Skeletal muscle tissue (tissue), 4 donors: ENCODE measurements around the gene SDK1. TPM values are rescaled to one million over a fixed set of nuclear protein-coding genes. Genes with fewer than 3 reads are reported as not detected.

Experiments used
- H3K27ac ChIP-seq: one replicate; pipeline ENCODE4 v1.7.0; 2013; ENCODE audit warnings: mild to moderate bottlenecking, low read depth, low read length, inconsistent platforms
- H3K27me3 ChIP-seq, 3 donors: one replicate each; pipeline ENCODE4 v1.7.0; 2013; ENCODE audit warnings: low read length in 3 of 3; ENCODE audit not compliant: control insufficient read depth in 3 of 3, insufficient read depth in 3 of 3
- H3K36me3 ChIP-seq, 3 donors: one replicate each; pipeline ENCODE4 v1.7.0; 2013; ENCODE audit warnings: low read length in 3 of 3; ENCODE audit not compliant: control insufficient read depth in 3 of 3, insufficient read depth in 3 of 3
- H3K4me1 ChIP-seq, 3 donors: one replicate each; pipeline ENCODE4 v1.7.0; 2013; ENCODE audit warnings: low read length in 3 of 3, mild to moderate bottlenecking in 3 of 3; ENCODE audit not compliant: control insufficient read depth in 3 of 3, insufficient read depth in 3 of 3
- H3K4me3 ChIP-seq, 3 donors: one replicate each; pipeline ENCODE4 v1.7.0; 2013; ENCODE audit warnings: low read length in 3 of 3
- H3K9ac ChIP-seq, 3 donors: one replicate each; pipeline ENCODE4 v1.7.0; 2013; ENCODE audit warnings: low read length in 3 of 3, mild to moderate bottlenecking in 3 of 3, moderate library complexity in 2 of 3, low read depth in 1 of 3
- H3K9me3 ChIP-seq, 3 donors: one replicate each; pipeline ENCODE4 v1.7.0; 2013; ENCODE audit warnings: low read length in 3 of 3; ENCODE audit not compliant: control insufficient read depth in 3 of 3
- total RNA-seq: library from RNA; depleted of rRNA; stranded (reverse); fragments of >200 nt; gene quantifications from one replicate; pipeline ENCODE4 v1.2.3, GENCODE V29; 2014
- donor health status: Osteomylitis.

SDK1 gene
- total RNA-seq, 1 donor from 2014 or later = 3.7 TPM

DNA sequence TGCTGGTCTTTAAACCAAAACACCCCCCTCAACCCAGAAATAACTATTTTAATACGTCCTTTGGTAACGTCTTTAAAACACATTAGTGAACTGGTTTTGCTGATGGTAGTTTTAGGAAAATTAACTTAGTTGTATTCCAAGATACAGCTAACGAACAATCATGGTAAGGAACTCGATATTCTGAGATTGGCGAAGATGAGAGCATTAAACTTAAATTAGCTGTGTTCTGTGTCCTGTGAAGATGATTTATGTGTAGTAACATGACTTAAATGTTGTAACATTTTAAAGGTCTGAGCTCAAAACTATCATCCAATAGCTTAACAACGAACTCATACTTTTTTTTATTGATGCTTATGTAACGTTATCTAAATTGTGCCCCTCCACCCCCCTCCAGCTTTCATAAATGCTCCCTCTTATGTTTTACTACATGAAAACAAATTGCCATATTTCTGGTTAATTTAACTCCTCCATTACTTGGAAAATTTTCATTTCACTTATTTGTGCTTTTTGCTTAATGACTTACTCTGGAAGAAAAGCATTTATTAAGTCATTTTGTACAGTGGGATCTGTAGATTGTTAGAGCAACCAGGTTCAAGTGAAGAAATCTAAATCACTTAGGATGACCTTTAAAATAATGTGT, 1.7 kb downstream of the SDK1 start:
- H3K9me3 ChIP-seq = no peaks in the 10 kb centered on the region
- no peak overlapping the region for H3K27ac ChIP-seq
- no peaks in the 10 kb centered on the region for H3K36me3 ChIP-seq
- peaks cover 3 to 13% (median 13%) of the 10 kb centered on the region in 3 donors for H3K4me1 ChIP-seq
- peaks cover 11 to 15% (median 12%) of the 10 kb centered on the region in 3 donors for H3K27me3 ChIP-seq
- H3K4me3 ChIP-seq = peak overlapping the region in 1 of 3 donors; percentile 76
- no peak overlapping the region for H3K9ac ChIP-seq

DNA sequence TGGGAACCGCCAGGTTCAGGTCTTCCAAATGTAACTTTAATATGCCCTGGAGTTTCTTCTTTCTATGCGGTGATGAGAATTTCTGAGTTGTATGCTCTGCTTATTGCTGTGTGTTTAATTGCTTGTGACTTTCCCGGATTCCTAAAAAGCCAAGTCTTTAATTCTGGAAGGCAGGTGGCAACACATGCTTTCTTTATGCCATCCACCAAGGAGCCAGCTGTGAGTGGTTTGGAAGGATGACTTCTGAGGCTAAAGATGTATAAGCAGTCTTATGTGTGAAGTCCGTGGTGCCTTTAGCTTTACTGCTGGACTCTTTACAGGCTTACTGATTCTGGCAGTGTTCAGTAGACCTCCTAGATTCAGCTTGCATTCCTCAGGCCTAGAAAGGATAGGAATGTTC, 3.1 kb downstream of the SDK1 start:
- H3K4me3 ChIP-seq = no peak overlapping the region
- peaks cover 7 to 10% (median 8%) of the 10 kb centered on the region in 3 donors for H3K27me3 ChIP-seq
- no peak overlapping the region for H3K9ac ChIP-seq
- H3K36me3 ChIP-seq = no peaks in the 10 kb centered on the region
- no peaks in the 10 kb centered on the region for H3K9me3 ChIP-seq
- peaks cover 3 to 13% (median 13%) of the 10 kb centered on the region in 3 donors for H3K4me1 ChIP-seq
- H3K27ac ChIP-seq = no peak overlapping the region

DNA sequence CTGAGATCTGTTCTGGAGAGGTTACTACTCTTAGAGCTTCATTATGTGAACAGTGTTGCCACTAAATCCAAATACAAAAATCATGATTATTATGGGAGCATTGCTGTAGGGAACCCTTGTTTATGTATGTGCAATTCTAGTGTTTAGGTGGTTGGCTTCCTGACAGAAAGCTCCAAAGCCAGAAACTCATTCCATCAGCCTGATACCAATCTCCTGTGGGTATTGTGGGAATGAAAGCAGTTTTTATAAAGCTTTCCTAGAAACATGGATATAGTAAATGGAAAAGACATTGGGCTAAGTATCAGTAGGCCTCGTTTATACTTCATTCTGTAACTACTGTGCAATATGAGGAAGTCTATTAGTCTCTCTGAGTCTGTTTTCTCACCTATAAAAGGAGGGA, 6.4 kb downstream of the SDK1 start:
- H3K36me3 ChIP-seq = no peaks in the 10 kb centered on the region
- H3K4me1 ChIP-seq = no peaks in the 10 kb centered on the region
- no peak overlapping the region for H3K9ac ChIP-seq
- no peaks in the 10 kb centered on the region for H3K27me3 ChIP-seq
- no peak overlapping the region for H3K4me3 ChIP-seq
- H3K9me3 ChIP-seq = no peaks in the 10 kb centered on the region
- no peak overlapping the region for H3K27ac ChIP-seq

DNA sequence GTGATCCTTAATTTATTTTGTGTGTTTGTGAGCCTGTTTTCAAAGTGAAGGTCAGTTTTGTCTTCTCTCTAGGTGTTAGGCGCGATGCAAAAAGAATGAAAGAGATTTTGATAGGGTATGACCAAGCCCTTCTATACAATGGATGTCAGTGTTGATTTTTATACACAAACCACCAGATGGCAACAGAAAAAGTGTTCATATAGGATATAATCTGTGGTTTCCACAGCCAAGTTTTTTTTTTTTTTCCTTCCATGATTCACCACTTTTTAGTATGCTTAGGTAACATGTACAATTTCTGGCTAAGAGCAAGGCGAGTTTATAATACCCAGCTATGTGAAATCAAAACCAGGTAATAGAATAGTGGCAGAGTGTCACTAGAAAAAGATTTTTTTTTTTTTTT, 8.1 kb downstream of the SDK1 start:
- no peaks in the 10 kb centered on the region for H3K9me3 ChIP-seq

DNA sequence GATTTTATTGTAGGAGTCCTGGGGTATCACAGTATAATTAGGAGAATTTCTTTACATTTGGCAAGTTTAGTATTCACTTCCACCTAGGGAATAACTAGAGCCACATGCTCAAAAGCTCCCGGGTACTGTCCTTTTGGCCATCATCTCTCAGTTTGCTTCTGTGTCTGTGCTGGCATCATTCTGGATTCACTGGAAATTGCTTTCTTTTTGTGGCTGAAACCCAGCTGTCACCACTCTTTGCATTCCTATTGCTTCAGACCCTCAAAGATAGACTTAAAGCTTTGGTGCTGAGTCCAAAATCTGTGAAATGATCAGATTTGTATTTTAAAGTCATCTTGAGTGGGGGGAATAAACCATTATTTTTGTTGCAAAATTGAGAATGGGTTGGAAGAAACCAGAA, 8.9 kb downstream of the SDK1 start:
- no peak overlapping the region for H3K27ac ChIP-seq
- no peaks in the 10 kb centered on the region for H3K9me3 ChIP-seq
- H3K4me3 ChIP-seq = no peak overlapping the region
- no peaks in the 10 kb centered on the region for H3K27me3 ChIP-seq
- no peaks in the 10 kb centered on the region for H3K4me1 ChIP-seq
- H3K9ac ChIP-seq = no peak overlapping the region
- H3K36me3 ChIP-seq = no peaks in the 10 kb centered on the region

More for the DNA sequence above, 8.1 kb downstream of the SDK1 start:
- no peaks in the 10 kb centered on the region for H3K36me3 ChIP-seq
- no peaks in the 10 kb centered on the region for H3K4me1 ChIP-seq
- H3K9ac ChIP-seq = no peak overlapping the region
- no peak overlapping the region for H3K27ac ChIP-seq
- H3K27me3 ChIP-seq = no peaks in the 10 kb centered on the region
- no peak overlapping the region for H3K4me3 ChIP-seq

DNA sequence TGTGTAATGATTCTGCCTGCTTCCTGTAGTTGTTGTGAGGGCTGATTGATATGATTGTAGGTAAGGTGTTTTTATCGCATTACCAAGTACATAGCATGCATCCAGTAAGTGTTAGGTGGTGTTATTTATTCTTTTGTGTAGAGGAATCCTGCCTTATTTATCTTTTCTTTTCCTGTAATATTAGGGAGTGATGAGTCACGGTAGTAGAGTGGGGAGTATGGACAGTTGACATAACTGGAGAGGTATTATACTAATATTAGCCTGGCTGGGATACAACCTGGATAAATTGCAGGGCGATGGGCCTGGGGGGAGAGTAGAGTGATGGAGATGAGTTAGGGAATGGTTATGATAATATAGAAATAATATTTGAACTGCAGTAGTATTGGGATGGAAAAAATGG, 9.8 kb downstream of the SDK1 start:
- Histone ChIP-seq H3K36me3 (no peaks in the 10 kb centered on the region), H3K9ac (no peak overlapping the region), H3K4me3 (no peak overlapping the region), H3K27me3 (no peaks in the 10 kb centered on the region), H3K27ac (no peak overlapping the region), H3K4me1 (no peaks in the 10 kb centered on the region), H3K9me3 (no peaks in the 10 kb centered on the region)

DNA sequence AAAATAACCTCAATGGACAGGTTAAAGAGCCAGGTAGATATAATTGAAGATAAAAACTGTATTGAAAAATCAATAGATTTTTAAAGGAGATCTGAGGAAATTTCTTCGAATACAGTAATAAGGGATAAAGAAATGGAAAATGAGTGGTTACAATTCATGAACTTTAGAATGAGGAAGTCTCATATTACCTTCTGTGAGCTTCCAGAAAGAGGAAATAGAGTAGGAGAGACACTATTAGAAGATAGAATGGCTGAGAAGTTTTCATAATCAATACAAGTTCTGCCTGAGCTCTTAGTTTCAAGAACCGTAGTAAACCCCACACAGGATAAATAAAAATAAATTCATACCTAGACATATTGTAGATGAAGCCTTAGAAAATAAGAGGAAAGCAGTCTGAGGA, 11.5 kb downstream of the SDK1 start:
- Histone ChIP-seq H3K4me1 (no peaks in the 10 kb centered on the region), H3K27me3 (no peaks in the 10 kb centered on the region), H3K36me3 (no peaks in the 10 kb centered on the region), H3K27ac (no peak overlapping the region), H3K9me3 (no peaks in the 10 kb centered on the region), H3K4me3 (no peak overlapping the region), H3K9ac (no peak overlapping the region)

DNA sequence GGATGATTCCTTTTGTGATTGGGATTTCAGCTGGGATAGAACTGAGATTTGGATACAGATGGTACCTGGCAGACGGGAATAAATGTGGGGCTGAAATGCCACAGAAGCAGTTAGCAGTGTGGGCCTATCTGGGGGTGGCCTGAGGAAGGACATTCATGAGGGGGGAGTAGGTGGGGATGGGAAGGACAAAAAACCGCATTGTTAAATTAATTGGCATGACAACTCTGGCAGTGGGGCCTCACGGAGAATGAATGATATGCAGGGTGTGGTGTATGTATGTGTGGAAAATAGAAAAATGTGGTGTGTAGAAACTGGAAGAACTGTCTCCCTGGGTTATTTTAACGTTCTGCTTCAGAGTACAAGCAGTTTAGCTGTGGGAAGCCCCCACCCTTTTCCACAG, 17.8 kb downstream of the SDK1 start:
- no peaks in the 10 kb centered on the region for H3K36me3 ChIP-seq

DNA sequence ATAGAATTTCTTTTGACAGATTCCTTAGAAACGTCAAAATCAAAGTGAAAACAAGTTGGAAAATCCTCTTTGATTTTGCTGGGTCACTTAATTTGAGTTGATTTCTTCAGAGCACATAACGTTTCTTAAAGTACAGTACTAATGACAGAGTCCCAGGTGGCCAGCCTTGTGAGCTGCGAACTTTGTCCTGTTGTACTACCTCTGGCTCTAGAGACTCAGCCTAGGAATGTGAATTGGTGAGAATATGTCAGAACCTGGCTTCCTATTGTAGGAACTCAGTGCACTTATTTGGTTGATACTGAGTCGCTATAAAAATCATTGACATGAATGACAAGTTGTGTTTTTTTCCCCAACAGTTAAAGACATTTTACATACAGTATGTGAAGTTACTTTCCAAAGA, 20.2 kb downstream of the SDK1 start:
- no peaks in the 10 kb centered on the region for H3K36me3 ChIP-seq
- H3K4me3 ChIP-seq = no peak overlapping the region
- H3K4me1 ChIP-seq = no peaks in the 10 kb centered on the region

More for the DNA sequence above, 17.8 kb downstream of the SDK1 start:
- H3K4me3 ChIP-seq = no peak overlapping the region
- peaks cover 0 to 3% (median 0%) of the 10 kb centered on the region in 3 donors for H3K9me3 ChIP-seq
- H3K9ac ChIP-seq = no peak overlapping the region
- no peaks in the 10 kb centered on the region for H3K27me3 ChIP-seq
- no peak overlapping the region for H3K27ac ChIP-seq
- no peaks in the 10 kb centered on the region for H3K4me1 ChIP-seq

DNA sequence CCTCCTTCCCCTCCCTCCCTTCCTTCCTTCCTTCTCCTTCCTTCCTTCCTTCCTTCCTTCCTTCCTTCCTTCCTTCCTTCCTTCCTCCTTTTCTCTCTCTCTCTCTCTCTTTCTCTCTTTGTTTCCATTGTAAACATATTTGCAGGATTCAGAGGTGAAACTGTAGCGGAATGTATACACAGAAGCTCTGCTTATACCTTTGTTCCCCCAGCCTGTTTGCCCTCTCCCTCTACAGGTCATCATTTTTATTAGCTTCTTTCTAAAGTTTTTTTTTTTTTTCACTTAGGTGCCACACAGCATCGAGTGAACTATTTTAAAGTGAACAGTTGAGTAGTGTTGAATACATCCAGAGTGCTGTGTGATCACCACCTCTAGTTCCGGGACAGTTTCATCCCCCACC, 20.7 kb downstream of the SDK1 start:
- H3K9ac ChIP-seq = no peak overlapping the region
- no peaks in the 10 kb centered on the region for H3K27me3 ChIP-seq
- H3K4me1 ChIP-seq = no peaks in the 10 kb centered on the region
- no peak overlapping the region for H3K4me3 ChIP-seq
- no peaks in the 10 kb centered on the region for H3K36me3 ChIP-seq
- peaks cover 0 to 3% (median 0%) of the 10 kb centered on the region in 3 donors for H3K9me3 ChIP-seq
- H3K27ac ChIP-seq = no peak overlapping the region

More for the DNA sequence above, 20.2 kb downstream of the SDK1 start:
- Histone ChIP-seq H3K9ac (no peak overlapping the region), H3K27ac (no peak overlapping the region), H3K9me3 (peaks cover 0 to 3% (median 0%) of the 10 kb centered on the region in 3 donors), H3K27me3 (no peaks in the 10 kb centered on the region)
